GM12878 (cell line): ENCODE results near the gene ARID3A. TPM values are rescaled to one million over a fixed set of nuclear protein-coding genes. Genes with fewer than 3 reads are reported as not detected.
A peak's percentile ranks its signal among the peaks of the same experiment; 100 is the strongest.

Experiments used
- ATAC-seq: fragments of 200-7000 bp; cut with Tn5 transposase; 3 replicates; pipeline ENCODE4 v1.9.1; 2020; ENCODE audit warnings: mild to moderate bottlenecking, moderate library complexity
- BruUV-seq: library from RNA; stranded (reverse); fragments of 400-500 nt; replicated peaks from 2 replicates; lab custom pipeline; 2021; lab: Mats Ljungman, UMichigan
- CTCF ChIA-PET: fragments of 300-600 bp; sonication (Branson Sonifier 250); formaldehyde crosslinking; extraction: SDS; loops from one replicate; lab custom pipeline; 2021; ENCODE audit warnings: inconsistent platforms; lab: Yijun Ruan, JAX
- POLR2A ChIA-PET: fragments of 350-600 bp; formaldehyde crosslinking; extraction: SDS; loops from one replicate; lab custom pipeline; 2021; ENCODE audit warnings: inconsistent platforms; lab: Charles Lee
- RAD21 ChIA-PET: fragments of 300-600 bp; sonication (Branson Sonifier 250); formaldehyde crosslinking; loops from one replicate; lab custom pipeline; 2023; ENCODE audit warnings: antibody characterized with exemption; ENCODE audit not compliant: unreplicated experiment; lab: Charles Lee
- SMC1A ChIA-PET: fragments of 300-600 bp; sonication (Branson Sonifier 250); formaldehyde crosslinking; loops from one replicate; lab custom pipeline; 2023; ENCODE audit not compliant: unreplicated experiment, uncharacterized antibody; lab: Charles Lee
- DNase-seq: peaks from one replicate; pipeline ENCODE4 v3.0.0-alpha.2; 2011; ENCODE audit warnings: low read depth, low spot score
- FAIRE-seq: peaks from 3 replicates; lab custom pipeline; 2011; peaks lifted over from hg19 to GRCh38; lab: Jason Lieb, UNC
- H2AFZ ChIP-seq: 2 replicates; pipeline ENCODE4 v1.6.0; 2011; ENCODE audit warnings: low read depth, low read length, control low read depth; ENCODE audit not compliant: control insufficient read depth
- H3K27ac ChIP-seq: 2 replicates; pipeline ENCODE4 v1.5.1; 2011; ENCODE audit warnings: control low read depth; ENCODE audit not compliant: control insufficient read depth, insufficient read depth
- H3K27me3 ChIP-seq, 2 experiments: replicated peaks in 1 of 2; 2 replicates each; pipeline versions ENCODE4 v1.6.0 to v1.6.1; 2011; ENCODE audit warnings: low read length in 1 of 2; ENCODE audit not compliant: control insufficient read depth in 2 of 2, insufficient read depth in 2 of 2
- H3K36me3 ChIP-seq, 2 experiments: 2 replicates each; pipeline ENCODE4 v1.5.1; 2011; ENCODE audit warnings: low read length in 1 of 2; ENCODE audit not compliant: control insufficient read depth in 2 of 2, insufficient read depth in 2 of 2
- H3K4me1 ChIP-seq: 2 replicates; pipeline ENCODE4 v1.6.1; 2011; ENCODE audit warnings: mild to moderate bottlenecking, low read length, moderate library complexity, mixed read lengths; ENCODE audit not compliant: control insufficient read depth, insufficient read depth
- H3K4me2 ChIP-seq: 2 replicates; pipeline ENCODE4 v1.6.0; 2011; ENCODE audit warnings: control low read depth; ENCODE audit not compliant: control insufficient read depth, insufficient read depth
- H3K4me3 ChIP-seq: fragments of 200-600 bp; sonication (generic); 2 replicates; pipeline ENCODE4 v1.5.1; 2016
- H3K79me2 ChIP-seq: 2 replicates; pipeline ENCODE4 v1.6.0; 2011; ENCODE audit warnings: low read length; ENCODE audit not compliant: control insufficient read depth, insufficient read depth
- H3K9ac ChIP-seq: 2 replicates; pipeline ENCODE4 v1.8.0; 2011; ENCODE audit warnings: low read length, control low read depth, mixed read lengths; ENCODE audit not compliant: control insufficient read depth, insufficient read depth
- H3K9me3 ChIP-seq: replicated peaks from 3 replicates; pipeline ENCODE4 v1.5.1; 2011; ENCODE audit warnings: mild to moderate bottlenecking, low read length; ENCODE audit not compliant: control insufficient read depth, insufficient read depth
- H4K20me1 ChIP-seq: 2 replicates; pipeline ENCODE4 v1.6.0; 2011; ENCODE audit not compliant: control insufficient read depth, insufficient read depth
- NFXL1 ChIP-seq: fragments of 450-650 bp; IDR thresholded peaks from 2 replicates; pipeline ENCODE4 v1.6.1; 2017; ENCODE audit warnings: antibody characterized with exemption, mild to moderate bottlenecking, borderline replicate concordance
- USF1 ChIP-seq: IDR thresholded peaks from 2 replicates; pipeline ENCODE4 v1.6.1; 2011; ENCODE audit warnings: borderline replicate concordance, low read depth, mild to moderate bottlenecking, moderate library complexity, mixed read lengths, low read length; ENCODE audit not compliant: insufficient read depth; ENCODE audit errors: extremely low read length
- WGBS: methylation state at CpG from one replicate; pipeline ENCODE4 v1.1.6; 2016; ENCODE audit warnings: low lambda C conversion rate; ENCODE audit not compliant: insufficient replicate concordance, insufficient coverage; ENCODE audit errors: missing lambda C conversion rate; 5-methylcytosine and 5-hydroxymethylcytosine counted together
- in situ Hi-C: fragments of 300-500 bp; cut with MboI; formaldehyde crosslinking; loops from 9 replicates; pipeline ENCODE4 v1.14.3; 2018; ENCODE audit warnings: mixed read lengths
- intact Hi-C: fragments of 100-400 bp; cut with micrococcal nuclease; formaldehyde crosslinking; loops from one replicate; pipeline ENCODE4 v1.14.2; 2022; ENCODE audit not compliant: unreplicated experiment
- polyA plus RNA-seq, 11 experiments: library from polyadenylated mRNA; depleted of rRNA in 4 of 11; unstranded in 6 of 11; stranded (reverse) in 5 of 11; fragments of >200 nt; fragmentation: Nextera tagmentation in 4 of 11; fragmentation: Illumina TruSeq in 1 of 11; extraction: Ambion mirVana in 4 of 11; extraction: Trizol in 1 of 11; gene quantifications; 1 replicate in 1 of 11; 2 replicates in 10 of 11; pipeline versions ENCODE4 v1.2.1 to v1.2.3, GENCODE V29; 2011 to 2016; ENCODE audit warnings: inconsistent platforms in 2 of 11, missing spikeins in 2 of 11, low read depth in 1 of 11
- total RNA-seq, 4 experiments: library from RNA; depleted of rRNA in 3 of 4; stranded (reverse); fragments of >200 nt in 3 of 4; fragmentation: Illumina TruSeq in 1 of 4; extraction: Trizol in 1 of 4; gene quantifications; 2 replicates each; pipeline versions ENCODE4 v1.2.1 to v1.2.3, GENCODE V29; 2013 to 2021

Gene ARID3A
- total and polyA plus RNA-seq, 10 of the 15 experiments (the other 5 are each of a cell fraction or from before 2014, with no cell fraction given), result 0.76 to 70.0 (median 16.7) TPM

GRCh38 chr19:1016647-1017114, 90.8 kb downstream of the ARID3A start:
- TF ChIP-seq NFXL1 (no peak), USF1 (peak; percentile 43)
- H3K27me3 ChIP-seq, result no peaks in the 10 kb centered on the region
- ATAC-seq (no peak), DNase-seq (no peak), FAIRE-seq (no peak)
- H4K20me1 ChIP-seq, result peaks cover 6% of the 10 kb centered on the region; the same call in 1 of the 2 replicates
- no TSS peak for BruUV-seq
- H3K4me2 ChIP-seq, result peak overlapping the region; percentile 48
- no peak overlapping the region for H2AFZ ChIP-seq
- intact Hi-C loops (no loop called here), in situ Hi-C loops (no loop called here)
- H3K9ac ChIP-seq, result no peak overlapping the region
- H3K27ac ChIP-seq, result no peak overlapping the region
- WGBS, result 42% methylated on average over 12 of the region's 12 CpGs
- H3K36me3 ChIP-seq, result peaks cover 3 to 24% of the 10 kb centered on the region in 2 experiments; a peak in 2 of 4 replicates
- H3K79me2 ChIP-seq, result peaks cover 67% of the 10 kb centered on the region
- ChIA-PET POLR2A (interaction anchor here (0.6 to 1.5 kb wide), 3 partner anchors 10 to 124 kb away, joined by 3 to 7 read pairs (median 4); partner anchors contain the start of gene CNN2), CTCF (interaction anchor here (0.7 to 0.9 kb wide), 2 partner anchors 9 to 13 kb away, joined by 3 read pairs; partner anchors contain the start of gene CNN2), SMC1A (interaction anchor here (0.7 kb wide), 1 partner anchor 50 kb away, joined by 4 read pairs; the partner anchor contains the start of gene ARHGAP45), RAD21 (no interaction called here)
- no peaks in the 10 kb centered on the region for H3K9me3 ChIP-seq
- H3K4me3 ChIP-seq, result no peak overlapping the region; the same call in 1 of the 2 replicates
- H3K4me1 ChIP-seq, result peaks cover 32% of the 10 kb centered on the region
